ENCODE results near the gene AKAP8L. TPM values are rescaled to one million over a fixed set of nuclear protein-coding genes. Genes with fewer than 3 reads are reported as not detected.

The AKAP8L gene
- total RNA-seq, 4 donors from 2014 or later = 56.3 to 188 (median 80.9) TPM

DNA sequence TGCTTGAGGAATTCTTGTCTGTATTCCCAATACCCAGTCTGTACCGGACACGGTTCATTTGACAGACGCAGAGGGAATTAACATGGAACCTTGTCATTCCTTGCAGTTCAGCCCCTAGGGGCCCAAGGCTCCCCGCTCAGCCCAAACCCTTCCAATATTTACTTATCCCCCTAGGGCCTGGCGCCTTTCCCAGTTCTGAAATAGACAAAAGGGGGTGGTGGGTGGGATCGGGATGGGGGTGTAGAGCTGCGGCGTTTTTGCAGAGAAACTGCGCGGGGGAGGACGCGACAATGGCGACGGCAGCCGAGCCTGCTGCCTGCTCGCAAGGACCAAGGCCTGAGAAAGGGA is 583 bp downstream of the AKAP8L start:
- TF ChIP-seq CTCF (IDR thresholded peaks at IDR 0.05; ENCODE audit: low read depth) = no peak

DNA sequence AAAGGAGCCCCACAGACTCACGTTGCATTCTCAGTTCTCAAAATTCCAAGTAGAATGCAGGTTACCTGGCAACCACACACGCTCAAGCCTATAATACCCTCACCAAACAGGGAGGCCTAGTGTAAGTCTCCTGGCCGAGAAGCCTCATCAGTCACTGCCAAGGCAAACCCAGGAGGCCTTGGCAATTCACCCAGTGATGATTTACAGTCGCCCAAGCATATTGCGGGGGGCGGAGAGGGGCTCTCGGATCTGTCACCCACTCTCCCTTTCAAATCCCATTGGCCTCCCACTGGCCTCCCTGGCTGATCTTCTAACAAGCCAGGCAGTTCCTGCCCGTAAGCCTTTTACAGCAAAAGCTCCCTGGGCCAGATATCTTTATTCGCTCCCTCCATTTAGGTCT is 1.1 kb downstream of the AKAP8L start:
- no peak for TF ChIP-seq CTCF (IDR thresholded peaks at IDR 0.05; ENCODE audit: low read depth)

DNA sequence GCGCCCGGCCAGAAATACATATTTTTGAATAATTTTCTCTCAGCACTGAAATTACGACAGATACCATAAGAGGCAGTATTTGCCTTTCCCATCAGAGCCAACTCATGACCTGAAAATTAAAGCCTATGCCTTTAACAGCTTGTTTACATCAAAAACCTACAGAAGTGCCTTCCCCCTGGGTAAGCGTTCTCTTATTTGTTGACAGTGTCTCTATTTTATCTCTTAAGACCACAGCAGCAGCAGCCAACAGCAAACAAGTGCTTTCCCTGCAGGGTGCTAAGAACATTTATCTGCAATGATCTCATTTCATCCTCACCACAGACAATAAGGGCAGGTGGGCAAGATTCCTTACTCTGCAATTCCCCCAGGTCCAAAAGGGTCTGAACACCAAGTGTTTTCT is 6.0 kb downstream of the AKAP8L start:
- no peak for TF ChIP-seq CTCF (IDR thresholded peaks at IDR 0.05; ENCODE audit: low read depth)

GRCh38 chr19:15404780-15405211 is 14.0 kb downstream of the AKAP8L start:
- TF ChIP-seq CTCF (IDR thresholded peaks at IDR 0.05; ENCODE audit: low read depth) = no peak

GRCh38 chr19:15404097-15404779 is 14.6 kb downstream of the AKAP8L start:
- no peak for TF ChIP-seq CTCF (IDR thresholded peaks at IDR 0.05; ENCODE audit: low read depth)

GRCh38 chr19:15403151-15403531 is 15.6 kb downstream of the AKAP8L start:
- TF ChIP-seq CTCF (IDR thresholded peaks at IDR 0.05; ENCODE audit: low read depth) = no peak

DNA sequence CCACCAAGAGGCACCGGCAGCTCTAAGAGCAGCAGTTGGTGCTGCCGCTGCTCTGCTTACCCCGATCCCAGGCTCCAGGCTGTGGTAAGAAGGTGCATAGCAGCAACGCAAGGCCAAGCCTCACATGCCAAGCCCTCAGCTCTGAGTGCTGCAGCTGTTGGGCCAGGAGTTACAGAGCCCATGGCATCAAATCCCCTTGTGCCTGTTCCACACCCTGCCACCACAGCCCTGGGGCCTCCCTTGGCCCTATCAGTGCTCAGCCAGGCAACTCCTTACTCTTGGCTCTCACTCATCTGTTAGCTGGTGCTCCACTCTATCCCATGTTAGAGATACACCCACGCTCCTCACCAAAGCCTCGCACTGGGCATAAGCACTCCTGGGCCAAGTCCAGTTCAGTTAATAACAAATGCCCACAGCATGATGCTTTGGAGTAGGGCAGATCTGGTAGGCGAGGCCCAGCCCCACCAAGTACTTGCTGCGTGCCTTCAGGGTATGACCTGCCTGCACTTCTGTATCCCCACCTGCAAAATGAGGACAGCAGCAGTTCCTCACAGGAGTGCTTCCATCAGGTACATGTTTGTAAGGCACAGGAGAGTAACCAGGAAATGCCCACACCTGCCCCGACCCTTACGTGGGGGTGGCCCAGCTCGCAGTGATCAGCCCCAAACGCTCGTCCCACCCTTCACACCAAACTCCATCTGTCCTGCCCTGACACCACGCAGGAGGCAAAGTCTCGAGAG is 16.2 kb downstream of the AKAP8L start:
- TF ChIP-seq CTCF (IDR thresholded peaks at IDR 0.05; ENCODE audit: low read depth) = no peak

All from subcutaneous adipose tissue (tissue), 4 donors.